ENCODE data around the gene MAG. TPM values are rescaled to one million over a fixed set of nuclear protein-coding genes. Genes with fewer than 3 reads are reported as not detected.

MAG gene
- total RNA-seq, 1 donor from 2014 or later, result not detected

DNA sequence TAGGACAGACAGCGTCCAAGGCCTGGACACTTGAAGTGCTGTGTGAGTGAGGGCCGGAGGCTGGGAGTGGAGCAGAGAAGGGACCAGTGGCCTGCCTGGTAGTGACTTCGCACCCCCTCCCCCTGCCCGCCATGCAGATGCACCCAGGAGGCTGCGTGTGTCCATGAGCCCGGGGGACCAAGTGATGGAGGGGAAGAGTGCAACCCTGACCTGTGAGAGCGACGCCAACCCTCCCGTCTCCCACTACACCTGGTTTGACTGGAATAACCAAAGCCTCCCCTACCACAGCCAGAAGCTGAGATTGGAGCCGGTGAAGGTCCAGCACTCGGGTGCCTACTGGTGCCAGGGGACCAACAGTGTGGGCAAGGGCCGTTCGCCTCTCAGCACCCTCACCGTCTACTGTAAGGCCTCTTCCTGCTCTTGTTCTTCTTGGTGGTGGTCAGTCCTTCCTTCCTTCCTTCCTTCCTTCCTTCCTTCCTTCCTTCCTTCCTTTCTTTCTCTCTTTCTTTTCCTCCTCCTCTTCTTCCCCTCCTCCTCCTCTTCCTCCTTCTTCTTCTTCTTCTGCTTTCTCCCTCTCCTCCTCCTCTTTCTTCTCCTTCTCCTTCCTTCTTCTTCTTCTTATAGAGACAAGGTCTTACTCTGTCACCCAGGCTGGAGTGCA lies 49.7 kb downstream of the MAG start:
- no peak for TF ChIP-seq EZH2 (IDR thresholded peaks at IDR 0.05)
- no peak for TF ChIP-seq EZH2phosphoT487 (IDR thresholded peaks at IDR 0.05)
- TF ChIP-seq, protein P1, sequence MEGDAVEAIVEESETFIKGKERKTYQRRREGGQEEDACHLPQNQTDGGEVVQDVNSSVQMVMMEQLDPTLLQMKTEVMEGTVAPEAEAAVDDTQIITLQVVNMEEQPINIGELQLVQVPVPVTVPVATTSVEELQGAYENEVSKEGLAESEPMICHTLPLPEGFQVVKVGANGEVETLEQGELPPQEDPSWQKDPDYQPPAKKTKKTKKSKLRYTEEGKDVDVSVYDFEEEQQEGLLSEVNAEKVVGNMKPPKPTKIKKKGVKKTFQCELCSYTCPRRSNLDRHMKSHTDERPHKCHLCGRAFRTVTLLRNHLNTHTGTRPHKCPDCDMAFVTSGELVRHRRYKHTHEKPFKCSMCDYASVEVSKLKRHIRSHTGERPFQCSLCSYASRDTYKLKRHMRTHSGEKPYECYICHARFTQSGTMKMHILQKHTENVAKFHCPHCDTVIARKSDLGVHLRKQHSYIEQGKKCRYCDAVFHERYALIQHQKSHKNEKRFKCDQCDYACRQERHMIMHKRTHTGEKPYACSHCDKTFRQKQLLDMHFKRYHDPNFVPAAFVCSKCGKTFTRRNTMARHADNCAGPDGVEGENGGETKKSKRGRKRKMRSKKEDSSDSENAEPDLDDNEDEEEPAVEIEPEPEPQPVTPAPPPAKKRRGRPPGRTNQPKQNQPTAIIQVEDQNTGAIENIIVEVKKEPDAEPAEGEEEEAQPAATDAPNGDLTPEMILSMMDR (IDR thresholded peaks at IDR 0.05), result no peak
- no peaks in the 10 kb centered on the region for H3K9me3 Mint-ChIP-seq
- H2AFZ ChIP-seq (replicated peaks), result no peak overlapping the region

DNA sequence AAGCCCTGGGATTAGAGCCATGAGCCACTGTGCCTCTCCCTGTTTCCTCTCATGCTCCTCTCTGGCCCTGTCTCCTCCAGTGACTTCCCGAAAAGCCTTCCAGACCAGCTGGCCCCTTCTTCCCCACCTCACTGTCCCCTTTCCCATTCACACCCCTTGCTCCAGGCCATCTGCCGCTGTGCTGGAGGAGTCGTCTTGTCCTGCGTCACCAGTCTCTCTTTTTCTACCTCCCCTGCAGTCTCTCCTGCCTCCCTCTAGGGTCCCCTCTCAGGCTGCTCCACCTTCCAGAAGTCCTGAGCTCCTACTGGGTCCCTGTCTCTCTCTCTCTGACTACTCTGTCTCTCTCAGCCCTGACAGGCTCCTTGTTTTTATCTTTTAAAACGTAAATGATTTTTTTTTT lies 50.5 kb downstream of the MAG start:
- Histone ChIP-seq H3K36me3 (no peaks in the 10 kb centered on the region), H3F3A (ENCODE audit: low read depth) (no peaks in the 10 kb centered on the region), H3K4me3 (no peak overlapping the region), H3K4me1 (no peaks in the 10 kb centered on the region), H3K27me3 (peaks cover 9% of the 10 kb centered on the region), H3K27ac (no peak overlapping the region), H3K4me2 (no peak overlapping the region), H3K79me2 (ENCODE audit: low read depth) (no peaks in the 10 kb centered on the region), H3K9ac (no peak overlapping the region), H2AFZ (replicated peaks) (no peak overlapping the region), H4K20me1 (ENCODE audit: low read depth) (no peaks in the 10 kb centered on the region), H3K9me3 (ENCODE audit: low read depth) (no peaks in the 10 kb centered on the region)
- DNase-seq (ENCODE audit: low spot score), result no peak
- Mint-ChIP-seq H3K36me3 (no peaks in the 10 kb centered on the region), H3K4me3 (no peak overlapping the region), H3K9me3 (no peaks in the 10 kb centered on the region), H3K27me3 (ENCODE audit: insufficient read depth, low read depth) (peaks cover 10% of the 10 kb centered on the region), H3K27ac (peak overlapping the region; percentile 1), H3K4me1 (no peaks in the 10 kb centered on the region)
- no peak for TF ChIP-seq EZH2 (IDR thresholded peaks at IDR 0.05)
- no peak for TF ChIP-seq EZH2phosphoT487 (IDR thresholded peaks at IDR 0.05)
- TF ChIP-seq, protein P1 (IDR thresholded peaks at IDR 0.05), result no peak

More for the DNA sequence above, 49.7 kb downstream of the MAG start:
- Mint-ChIP-seq H3K27me3 (ENCODE audit: insufficient read depth, low read depth) (peaks cover 6% of the 10 kb centered on the region), H3K4me3 (no peak overlapping the region), H3K36me3 (no peaks in the 10 kb centered on the region), H3K4me1 (peaks cover under 1% of the 10 kb centered on the region), H3K27ac (peak overlapping the region; percentile 1)
- Histone ChIP-seq H3K36me3 (no peaks in the 10 kb centered on the region), H3K9me3 (ENCODE audit: low read depth) (no peaks in the 10 kb centered on the region), H3K4me3 (no peak overlapping the region), H4K20me1 (ENCODE audit: low read depth) (no peaks in the 10 kb centered on the region), H3K4me1 (no peaks in the 10 kb centered on the region), H3K9ac (no peak overlapping the region), H3F3A (ENCODE audit: low read depth) (no peaks in the 10 kb centered on the region), H3K4me2 (no peak overlapping the region), H3K27ac (no peak overlapping the region), H3K79me2 (ENCODE audit: low read depth) (no peaks in the 10 kb centered on the region), H3K27me3 (peaks cover 2% of the 10 kb centered on the region)
- DNase-seq (ENCODE audit: low spot score), result no peak

DNA sequence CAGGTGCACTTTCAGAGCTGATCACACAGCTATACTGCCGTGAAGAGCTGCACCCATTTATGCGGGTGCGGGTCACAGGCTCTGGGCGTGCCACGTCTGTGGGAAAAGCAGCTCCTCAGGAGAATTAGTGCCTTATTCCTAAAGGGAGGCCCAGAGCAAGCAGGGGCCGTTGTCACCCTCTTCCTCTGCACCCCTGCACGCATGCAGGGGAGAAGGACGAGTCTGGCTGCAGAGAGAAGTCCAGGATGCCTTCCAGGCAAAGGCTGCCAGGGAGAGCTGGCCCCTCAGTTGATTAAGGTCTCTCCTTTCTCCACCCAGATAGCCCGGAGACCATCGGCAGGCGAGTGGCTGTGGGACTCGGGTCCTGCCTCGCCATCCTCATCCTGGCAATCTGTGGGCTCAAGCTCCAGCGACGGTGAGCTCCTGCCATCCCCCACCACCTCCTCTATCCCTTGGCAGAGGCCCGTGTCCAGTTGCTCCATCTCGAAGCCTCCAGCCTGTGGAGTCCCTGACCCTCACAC lies 52.6 kb downstream of the MAG start:
- no peaks in the 10 kb centered on the region for H3K36me3 Mint-ChIP-seq
- TF ChIP-seq, protein P1 (IDR thresholded peaks at IDR 0.05), result no peak
- TF ChIP-seq EZH2 (IDR thresholded peaks at IDR 0.05) (no peak), EZH2phosphoT487 (IDR thresholded peaks at IDR 0.05) (no peak)

More for the DNA sequence above, 52.6 kb downstream of the MAG start:
- Histone ChIP-seq H3K9ac (no peak overlapping the region), H3K36me3 (no peaks in the 10 kb centered on the region), H3F3A (ENCODE audit: low read depth) (no peaks in the 10 kb centered on the region), H2AFZ (replicated peaks) (no peak overlapping the region), H3K4me2 (no peak overlapping the region), H3K4me3 (no peak overlapping the region), H3K4me1 (no peaks in the 10 kb centered on the region), H3K79me2 (ENCODE audit: low read depth) (no peaks in the 10 kb centered on the region), H3K27ac (no peak overlapping the region), H4K20me1 (ENCODE audit: low read depth) (no peaks in the 10 kb centered on the region), H3K27me3 (peaks cover 31% of the 10 kb centered on the region), H3K9me3 (ENCODE audit: low read depth) (no peaks in the 10 kb centered on the region)
- Mint-ChIP-seq H3K9me3 (no peaks in the 10 kb centered on the region), H3K4me1 (peaks cover 4% of the 10 kb centered on the region), H3K27me3 (ENCODE audit: insufficient read depth, low read depth) (peaks cover 13% of the 10 kb centered on the region), H3K4me3 (no peak overlapping the region), H3K27ac (no peak overlapping the region)
- no peak for DNase-seq (ENCODE audit: low spot score)
